Type B pancreatic cell (in vitro differentiated cells): ENCODE data around the gene CSNK1G2. TPM values are rescaled to one million over a fixed set of nuclear protein-coding genes. Genes with fewer than 3 reads are reported as not detected.

Source experiments
- DNase-seq: peaks from one replicate; pipeline ENCODE4 v3.0.0; 2021; ENCODE audit warnings: mixed read lengths; ENCODE audit not compliant: unreplicated experiment; ENCODE audit errors: extremely low spot score
- H3K27ac Mint-ChIP-seq: 2 replicates; pipeline ENCODE4 v1.8.0; 2021; ENCODE audit warnings: mild to moderate bottlenecking, mixed read lengths
- H3K27me3 Mint-ChIP-seq: 2 replicates; pipeline ENCODE4 v1.8.0; 2021; ENCODE audit warnings: mixed read lengths
- H3K36me3 Mint-ChIP-seq: 2 replicates; pipeline ENCODE4 v1.8.0; 2021; ENCODE audit warnings: mixed read lengths
- H3K4me1 Mint-ChIP-seq: one replicate; pipeline ENCODE4 v1.8.0; 2021; ENCODE audit warnings: mixed read lengths; ENCODE audit not compliant: unreplicated experiment
- H3K4me3 Mint-ChIP-seq: 2 replicates; pipeline ENCODE4 v1.8.0; 2021; ENCODE audit warnings: mild to moderate bottlenecking, mixed read lengths
- H3K9me3 Mint-ChIP-seq: 2 replicates; pipeline ENCODE4 v1.8.0; 2021; ENCODE audit warnings: mixed read lengths
- CTCF ChIP-seq: fragments of 200-600 bp; sonication (generic); conservative IDR thresholded peaks from 2 replicates; pipeline ENCODE4 v1.5.0; 2021; ENCODE audit warnings: antibody characterized with exemption, mild to moderate bottlenecking
- total RNA-seq: library from RNA; stranded (reverse); gene quantifications from 2 replicates; pipeline ENCODE4 v1.2.1, GENCODE V29; 2021; ENCODE audit warnings: low replicate concordance

CSNK1G2 gene
- total RNA-seq, 1 donor from 2014 or later = 71.6 TPM

- Mint-ChIP-seq H3K4me3 (no peak overlapping the region), H3K9me3 (no peaks in the 10 kb centered on the region), H3K27me3 (no peaks in the 10 kb centered on the region), H3K27ac (no peak overlapping the region), H3K4me1 (no peaks in the 10 kb centered on the region), H3K36me3 (peaks cover 12% of the 10 kb centered on the region)
- TF ChIP-seq CTCF = no peak
- DNase-seq = no peak
Measured at GRCh38 chr19:1979017-1979416, 38.0 kb downstream of the CSNK1G2 start.

GRCh38 chr19:1979642-1980041, 38.7 kb downstream of the CSNK1G2 start:
- Mint-ChIP-seq H3K27me3 (no peaks in the 10 kb centered on the region), H3K4me3 (no peak overlapping the region), H3K36me3 (peaks cover 12% of the 10 kb centered on the region), H3K27ac (no peak overlapping the region), H3K4me1 (no peaks in the 10 kb centered on the region), H3K9me3 (no peaks in the 10 kb centered on the region)
- no peak for TF ChIP-seq CTCF
- DNase-seq = no peak

GRCh38 chr19:1980091-1980808, 39.3 kb downstream of the CSNK1G2 start:
- Mint-ChIP-seq H3K4me1 (no peaks in the 10 kb centered on the region), H3K9me3 (no peaks in the 10 kb centered on the region), H3K36me3 (peaks cover 12% of the 10 kb centered on the region), H3K27ac (no peak overlapping the region), H3K4me3 (no peak overlapping the region), H3K27me3 (no peaks in the 10 kb centered on the region)
- TF ChIP-seq CTCF = no peak
- DNase-seq = no peak

- no peak for TF ChIP-seq CTCF
- Mint-ChIP-seq H3K4me1 (no peaks in the 10 kb centered on the region), H3K27ac (no peak overlapping the region), H3K36me3 (peaks cover 12% of the 10 kb centered on the region), H3K9me3 (no peaks in the 10 kb centered on the region), H3K4me3 (no peak overlapping the region), H3K27me3 (no peaks in the 10 kb centered on the region)
- DNase-seq = no peak
Measured at GRCh38 chr19:1980809-1981181, 39.8 kb downstream of the CSNK1G2 start.

- TF ChIP-seq CTCF = no peak
- H3K27ac Mint-ChIP-seq = peak overlapping the region; percentile 23
- no peaks in the 10 kb centered on the region for H3K9me3 Mint-ChIP-seq
- DNase-seq = no peak
- H3K4me1 Mint-ChIP-seq = no peaks in the 10 kb centered on the region
- H3K27me3 Mint-ChIP-seq = no peaks in the 10 kb centered on the region
- H3K36me3 Mint-ChIP-seq = peaks cover 12% of the 10 kb centered on the region
- no peak overlapping the region for H3K4me3 Mint-ChIP-seq
Measured at GRCh38 chr19:1981253-1981652, 40.3 kb downstream of the CSNK1G2 start.
